ENCODE results near the gene IGSF3. TPM values are rescaled to one million over a fixed set of nuclear protein-coding genes. Genes with fewer than 3 reads are reported as not detected.

The IGSF3 gene
- total and polyA plus RNA-seq, 2 of the 13 experiments (the other 11 are each of a cell fraction or from before 2014, with no cell fraction given), result 0.11 to 0.16 TPM

GRCh38 chr1:116538544-116538943 lies 129.0 kb downstream of the IGSF3 start (continued):
- no peak for TF ChIP-seq ZHX2 (IDR thresholded peaks at IDR 0.05; ENCODE audit: low read depth)
- TF ChIP-seq ZHX2 (CRISPR knock-in tag; IDR thresholded peaks at IDR 0.05; ENCODE audit: borderline replicate concordance), result no peak
- TF ChIP-seq PRMT3 (CRISPR knock-in tag; IDR thresholded peaks at IDR 0.05; ENCODE audit: borderline replicate concordance, low read depth), result no peak
- no peak for TF ChIP-seq ZNF501 (CRISPR knock-in tag; IDR thresholded peaks at IDR 0.05)
- peak; percentile 56; the same call in 1 of the 2 replicates for TF ChIP-seq ZBTB20 (CRISPR knock-in tag; IDR thresholded peaks at IDR 0.05; ENCODE audit: borderline replicate concordance, low read depth)
- TF ChIP-seq JUN (CRISPR knock-in tag; IDR thresholded peaks at IDR 0.05), result peak; percentile 89; the same call in 1 of the 2 replicates

- H3K79me2 ChIP-seq (ENCODE audit: insufficient read depth, low read length), result no peaks in the 10 kb centered on the region
- no peak overlapping the region for H3K4me2 ChIP-seq (ENCODE audit: low read depth, low read length)
- peaks cover 21% of the 10 kb centered on the region for H3K4me1 ChIP-seq (ENCODE audit: insufficient read depth, low read length)
- WGBS (ENCODE audit: low lambda C conversion rate), result 93% methylated on average over 1 of the region's 1 CpG
- in situ Hi-C loops (cut with HindIII; ENCODE audit: extremely low pct_ligation_motif_present, low pct_unique_long_range_greater_than_20kb) (no loop called here), intact Hi-C loops (cut with micrococcal nuclease; ENCODE audit: unreplicated experiment) (no loop called here)
- DNase-seq (ENCODE audit: low spot score) (no peak), FAIRE-seq (no peak), ATAC-seq (no peak)
- H4K20me1 ChIP-seq (ENCODE audit: insufficient read depth, low read length), result no peaks in the 10 kb centered on the region
- no peak overlapping the region for H2AFZ ChIP-seq (ENCODE audit: low read length)
- H3K4me3 ChIP-seq (replicated peaks in 1 of 3; ENCODE audit: insufficient read depth in 1 of 3, low read depth in 2 of 3, low read length in 3 of 3), result no peak overlapping the region
- ChIA-PET POLR2A (no interaction called here), CTCF (ENCODE audit: low intra/inter-chr PET ratio, low total read pairs) (no interaction called here)
- no TSS peak for BruUV-seq (replicated peaks)
- H3K9me3 ChIP-seq (ENCODE audit: low read length), result no peaks in the 10 kb centered on the region
- H3K9ac ChIP-seq (ENCODE audit: insufficient read depth, low read depth, low read length), result no peak overlapping the region
- peaks cover 13 to 61% of the 10 kb centered on the region in 2 experiments; a peak in 4 of 5 replicates for H3K36me3 ChIP-seq (replicated peaks in 1 of 2; ENCODE audit: control insufficient read depth in 1 of 2, insufficient read depth in 2 of 2, low read length in 2 of 2)
- no peaks in the 10 kb centered on the region for H3K27me3 ChIP-seq (ENCODE audit: control insufficient read depth in 1 of 2, insufficient read depth in 2 of 2, low read length in 2 of 2)
- H3K27ac ChIP-seq (ENCODE audit: extremely low read length, insufficient read depth, low read length), result no peak overlapping the region
- TF ChIP-seq ZNF710 (CRISPR knock-in tag; IDR thresholded peaks at IDR 0.05; ENCODE audit: borderline replicate concordance) (no peak), IRX3 (CRISPR knock-in tag; IDR thresholded peaks at IDR 0.05; ENCODE audit: borderline replicate concordance, low read depth) (no peak), RFX3 (CRISPR knock-in tag; IDR thresholded peaks at IDR 0.05) (no peak), SRSF9 (IDR thresholded peaks at IDR 0.05; ENCODE audit: borderline replicate concordance, insufficient read depth, low read depth, low read length, poor library complexity, severe bottlenecking) (no peak), NKX3-1 (CRISPR knock-in tag; IDR thresholded peaks at IDR 0.05) (no peak), PATZ1 (CRISPR knock-in tag; IDR thresholded peaks at IDR 0.05) (no peak), KMT2B (CRISPR knock-in tag; IDR thresholded peaks at IDR 0.05) (no peak), RBAK (CRISPR knock-in tag; IDR thresholded peaks at IDR 0.05) (no peak)
Measured at GRCh38 chr1:116537898-116538297, 129.6 kb downstream of the IGSF3 start.
